T-helper 17 cell (primary cell): ENCODE results near the gene STUM. TPM values are rescaled to one million over a fixed set of nuclear protein-coding genes. Genes with fewer than 3 reads are reported as not detected.

ENCODE experiments used
- ATAC-seq: fragments of 150-1000 bp; cut with Tn5 transposase; 2 replicates; pipeline ENCODE4 v1.10.0; 2021; ENCODE audit warnings: mild to moderate bottlenecking, moderate library complexity
- DNase-seq, 3 donors: peaks; one replicate each; pipeline versions ENCODE4 v3.0.0 to v3.0.0-alpha.2; 2020 to 2021
- H3K9me3 ChIP-seq: one replicate; pipeline ENCODE4 v1.7.0; 2013; ENCODE audit warnings: low read length, mild to moderate bottlenecking; ENCODE audit not compliant: control insufficient read depth, poor library complexity, severe bottlenecking
- H3K27ac Mint-ChIP-seq: one replicate; pipeline ENCODE4 v1.8.0; 2022; ENCODE audit warnings: mild to moderate bottlenecking, moderate library complexity, mixed read lengths
- H3K27me3 Mint-ChIP-seq: one replicate; pipeline ENCODE4 v1.8.0; 2022; ENCODE audit warnings: mixed read lengths
- H3K36me3 Mint-ChIP-seq: one replicate; pipeline ENCODE4 v1.8.0; 2022; ENCODE audit warnings: low read depth, mixed read lengths
- H3K4me1 Mint-ChIP-seq: one replicate; pipeline ENCODE4 v1.8.0; 2022; ENCODE audit warnings: mild to moderate bottlenecking, mixed read lengths
- H3K4me3 Mint-ChIP-seq: one replicate; pipeline ENCODE4 v1.8.0; 2022; ENCODE audit warnings: mild to moderate bottlenecking, moderate library complexity, mixed read lengths
- total RNA-seq, 4 donors: library from RNA in 2 of 4; stranded (reverse) in 2 of 4; gene quantifications; one replicate each; pipeline ENCODE4 v1.2.3 and lab custom pipeline; 2022 to 2026

The STUM gene
- total RNA-seq, 2 donors from 2014 or later: not detected

- ATAC-seq (no peak), DNase-seq (no peak)
- Mint-ChIP-seq H3K4me3 (no peak overlapping the region), H3K4me1 (no peaks in the 10 kb centered on the region), H3K36me3 (no peaks in the 10 kb centered on the region), H3K27ac (peak overlapping the region; percentile 11), H3K27me3 (peaks cover 15% of the 10 kb centered on the region)
- no peaks in the 10 kb centered on the region for H3K9me3 ChIP-seq
These were observed 26.2 kb downstream of the STUM start for GRCh38 chr1:226574591-226575435.

DNA sequence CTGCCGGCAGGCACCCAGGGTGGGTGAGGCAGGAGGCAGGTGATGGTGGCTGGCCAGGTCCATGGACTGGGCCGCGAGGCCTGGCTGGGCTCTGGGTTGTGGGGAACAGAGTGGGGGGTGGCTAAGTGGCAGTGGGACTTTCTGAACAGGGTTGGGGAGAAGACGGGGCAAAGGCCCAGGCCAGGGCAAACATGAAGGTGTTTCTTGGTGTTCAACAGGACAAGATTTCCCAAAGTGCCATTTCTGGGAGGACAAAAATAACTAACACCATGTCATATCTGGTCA is 26.8 kb downstream of the STUM start:
- no peak overlapping the region for H3K27ac Mint-ChIP-seq
- H3K4me1 Mint-ChIP-seq: no peaks in the 10 kb centered on the region

GRCh38 chr1:226575739-226576378 is 27.3 kb downstream of the STUM start:
- DNase-seq: no peak
- ATAC-seq: no peak
- Mint-ChIP-seq H3K4me1 (no peaks in the 10 kb centered on the region), H3K27ac (no peak overlapping the region), H3K27me3 (peaks cover 11% of the 10 kb centered on the region), H3K4me3 (no peak overlapping the region), H3K36me3 (no peaks in the 10 kb centered on the region)
- H3K9me3 ChIP-seq: no peaks in the 10 kb centered on the region

More for the DNA sequence above, 26.8 kb downstream of the STUM start:
- H3K27me3 Mint-ChIP-seq: peaks cover 10% of the 10 kb centered on the region
- H3K9me3 ChIP-seq: no peaks in the 10 kb centered on the region
- no peaks in the 10 kb centered on the region for H3K36me3 Mint-ChIP-seq
- H3K4me3 Mint-ChIP-seq: no peak overlapping the region
- DNase-seq (no peak), ATAC-seq (no peak)

DNA sequence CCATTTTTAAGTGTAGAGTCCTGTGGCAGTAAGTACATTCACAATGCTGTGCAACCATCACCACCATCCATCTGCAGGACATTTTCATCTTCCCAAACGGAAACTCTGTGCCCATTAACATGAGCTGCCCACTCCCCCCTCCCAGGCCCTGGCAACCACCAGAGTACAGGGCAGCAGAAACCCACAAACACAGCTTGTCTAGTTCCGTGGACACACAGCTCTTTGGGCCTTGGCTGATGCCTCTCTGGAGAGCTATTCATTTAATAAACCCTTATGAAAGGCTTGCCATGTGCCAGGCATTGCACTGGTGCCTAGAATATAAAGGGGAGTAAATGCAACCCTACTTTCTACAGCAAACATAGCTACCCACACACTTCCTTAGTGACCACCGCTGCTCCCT is 28.0 kb downstream of the STUM start:
- H3K9me3 ChIP-seq: no peaks in the 10 kb centered on the region
- DNase-seq (no peak), ATAC-seq (no peak)
- Mint-ChIP-seq H3K4me1 (no peaks in the 10 kb centered on the region), H3K27ac (no peak overlapping the region), H3K36me3 (no peaks in the 10 kb centered on the region), H3K27me3 (peaks cover 13% of the 10 kb centered on the region), H3K4me3 (no peak overlapping the region)

DNA sequence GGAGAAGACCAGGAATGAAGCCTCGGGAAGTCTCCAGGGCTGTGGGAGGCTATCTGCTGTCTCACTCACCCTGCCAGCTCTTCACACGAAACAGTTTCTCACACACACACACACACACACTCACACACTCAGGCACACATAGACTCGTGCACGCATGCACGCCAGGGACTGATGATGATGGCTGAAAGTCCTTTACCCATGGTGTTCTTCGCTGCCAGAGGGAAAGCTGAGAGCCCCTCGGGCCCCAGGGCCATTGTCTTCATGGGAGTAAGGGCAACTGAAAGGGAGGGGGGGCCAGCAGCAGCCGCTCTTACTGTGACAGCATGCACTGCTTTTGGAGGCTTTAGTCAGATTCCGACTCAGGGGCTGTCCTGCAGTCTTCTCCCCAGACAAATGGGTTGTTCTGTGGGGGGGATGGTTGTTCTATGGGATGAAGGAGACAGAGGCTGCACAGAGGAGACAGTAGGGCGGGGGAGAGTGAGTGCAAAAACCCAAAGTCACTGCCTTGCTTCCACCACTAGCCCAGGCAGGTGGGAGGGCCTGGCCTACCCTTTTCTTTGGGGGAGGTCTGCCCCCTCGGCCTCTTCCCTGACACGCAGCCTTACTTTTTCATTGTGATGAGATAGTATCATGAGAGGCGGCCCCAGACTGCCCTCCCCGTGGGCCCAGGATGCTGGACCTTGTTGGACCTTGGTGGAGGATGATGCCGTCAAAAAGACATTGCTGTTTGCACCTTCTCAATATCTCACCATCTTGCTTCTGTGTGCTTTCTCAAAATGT is 29.0 kb downstream of the STUM start:
- no peak overlapping the region for H3K4me3 Mint-ChIP-seq

GRCh38 chr1:226578946-226579578 is 30.5 kb downstream of the STUM start:
- Mint-ChIP-seq H3K36me3 (no peaks in the 10 kb centered on the region), H3K4me1 (no peaks in the 10 kb centered on the region), H3K27me3 (peaks cover 13% of the 10 kb centered on the region), H3K27ac (no peak overlapping the region), H3K4me3 (no peak overlapping the region)
- DNase-seq: no peak
- no peaks in the 10 kb centered on the region for H3K9me3 ChIP-seq
- no peak for ATAC-seq

More for the DNA sequence above, 29.0 kb downstream of the STUM start:
- no peaks in the 10 kb centered on the region for H3K36me3 Mint-ChIP-seq
- H3K27me3 Mint-ChIP-seq: peaks cover 13% of the 10 kb centered on the region
- DNase-seq: no peak
- H3K4me1 Mint-ChIP-seq: no peaks in the 10 kb centered on the region
- ATAC-seq: no peak
- H3K27ac Mint-ChIP-seq: no peak overlapping the region
- no peaks in the 10 kb centered on the region for H3K9me3 ChIP-seq

DNA sequence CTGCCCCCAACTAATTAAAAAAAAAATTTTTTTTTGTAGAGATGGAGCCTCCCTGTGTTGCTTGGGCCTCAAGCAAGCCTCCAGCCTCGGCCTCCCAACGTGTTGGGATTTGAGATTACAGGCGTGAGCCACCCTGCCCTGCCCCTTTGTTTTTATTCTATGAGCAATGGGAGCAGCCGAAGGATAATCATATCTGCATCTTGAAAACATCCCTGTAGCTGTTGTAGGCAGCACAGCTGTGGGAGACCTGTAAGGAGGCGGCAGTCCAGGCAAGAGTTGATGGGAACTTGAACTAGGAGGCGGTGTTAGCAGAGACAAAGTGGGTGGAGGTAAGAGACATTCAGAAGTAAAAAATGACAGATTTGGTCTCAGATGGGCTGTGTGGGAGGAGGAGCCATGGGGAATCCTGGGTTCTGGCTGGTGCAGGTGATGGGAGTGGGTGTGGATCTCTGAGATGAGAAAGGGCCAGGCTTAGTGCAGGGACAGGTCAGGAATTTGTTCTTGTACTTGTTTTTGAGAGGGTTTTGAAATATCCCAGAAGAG is 31.3 kb downstream of the STUM start:
- Mint-ChIP-seq H3K27ac (no peak overlapping the region), H3K4me3 (no peak overlapping the region), H3K4me1 (no peaks in the 10 kb centered on the region), H3K36me3 (no peaks in the 10 kb centered on the region), H3K27me3 (peaks cover 5% of the 10 kb centered on the region)
- no peak for DNase-seq
- no peak for ATAC-seq
- no peaks in the 10 kb centered on the region for H3K9me3 ChIP-seq

- no peaks in the 10 kb centered on the region for H3K4me1 Mint-ChIP-seq
- ATAC-seq: no peak
- H3K4me3 Mint-ChIP-seq: no peak overlapping the region
These were observed 32.2 kb downstream of the STUM start for GRCh38 chr1:226580625-226581270.

DNA sequence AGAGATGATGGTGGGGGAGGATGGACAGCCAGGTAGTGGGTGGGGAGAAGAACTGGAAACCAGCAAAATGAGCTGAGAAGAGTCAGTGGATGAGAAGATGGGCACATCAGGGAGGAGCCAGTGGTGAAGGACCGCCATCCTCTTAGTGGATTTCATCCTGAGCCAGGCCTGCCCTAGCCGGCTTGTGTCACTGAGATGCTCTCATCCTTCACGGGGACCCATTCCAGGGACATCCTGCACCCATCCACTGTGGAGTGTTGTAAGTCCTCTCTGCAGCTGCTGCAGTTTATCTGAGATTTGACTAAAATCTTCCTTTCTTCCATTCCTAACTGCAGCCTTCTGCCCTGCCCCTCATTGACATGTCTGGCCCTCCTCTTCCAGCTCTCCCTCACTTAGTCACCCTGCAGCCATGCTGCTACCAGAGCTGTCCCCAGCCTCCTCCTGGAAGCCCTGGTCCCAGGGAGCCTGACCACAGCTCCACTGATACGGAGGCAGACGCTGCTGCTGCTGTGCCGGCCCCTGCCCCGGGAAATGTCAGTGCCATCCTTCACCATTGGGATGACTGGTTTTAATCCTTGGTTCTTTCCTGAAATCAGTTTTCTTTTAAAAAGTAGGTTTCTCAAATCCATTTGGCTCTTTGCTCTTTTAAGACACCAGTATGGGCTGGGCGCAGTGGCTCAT is 33.2 kb downstream of the STUM start:
- ATAC-seq (no peak), DNase-seq (no peak)
- Mint-ChIP-seq H3K27me3 (peaks cover 5% of the 10 kb centered on the region), H3K4me1 (no peaks in the 10 kb centered on the region), H3K36me3 (no peaks in the 10 kb centered on the region), H3K4me3 (no peak overlapping the region), H3K27ac (no peak overlapping the region)
- no peaks in the 10 kb centered on the region for H3K9me3 ChIP-seq

More at GRCh38 chr1:226580625-226581270, 32.2 kb downstream of the STUM start:
- Mint-ChIP-seq H3K27ac (no peak overlapping the region), H3K27me3 (peaks cover 5% of the 10 kb centered on the region), H3K36me3 (no peaks in the 10 kb centered on the region)
- H3K9me3 ChIP-seq: no peaks in the 10 kb centered on the region
- no peak for DNase-seq

GRCh38 chr1:226582966-226583365 is 34.4 kb downstream of the STUM start:
- DNase-seq (no peak), ATAC-seq (no peak)
- no peaks in the 10 kb centered on the region for H3K36me3 Mint-ChIP-seq
- H3K4me3 Mint-ChIP-seq: no peak overlapping the region
- H3K27ac Mint-ChIP-seq: no peak overlapping the region
- H3K27me3 Mint-ChIP-seq: peaks cover 5% of the 10 kb centered on the region
- no peaks in the 10 kb centered on the region for H3K4me1 Mint-ChIP-seq
- H3K9me3 ChIP-seq: no peaks in the 10 kb centered on the region

DNA sequence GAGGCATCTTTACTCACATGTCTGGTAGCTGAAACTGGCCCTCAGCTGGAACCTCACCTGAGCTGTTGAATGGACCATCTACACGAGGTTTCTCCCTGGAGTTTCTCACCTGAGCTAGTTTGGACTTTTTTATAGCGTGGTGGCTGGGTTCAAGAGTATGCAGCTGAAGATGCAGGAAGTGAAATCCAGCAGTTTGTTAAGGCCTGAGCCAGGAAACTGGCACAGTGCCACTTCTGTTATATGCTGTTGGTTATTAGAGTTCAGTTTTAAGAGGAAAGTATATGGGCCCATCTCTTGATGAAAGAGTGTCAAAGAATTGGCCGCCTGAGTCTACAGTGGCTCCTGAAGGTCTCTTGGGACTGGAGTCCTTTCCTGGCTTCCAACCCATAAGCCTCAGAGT is 35.6 kb downstream of the STUM start:
- H3K4me1 Mint-ChIP-seq: no peaks in the 10 kb centered on the region
- H3K4me3 Mint-ChIP-seq: no peak overlapping the region
- no peak overlapping the region for H3K27ac Mint-ChIP-seq
- no peak for ATAC-seq
- no peak for DNase-seq
- no peaks in the 10 kb centered on the region for H3K9me3 ChIP-seq
- peaks cover 5% of the 10 kb centered on the region for H3K27me3 Mint-ChIP-seq
- no peaks in the 10 kb centered on the region for H3K36me3 Mint-ChIP-seq

- peaks cover 12% of the 10 kb centered on the region for H3K27me3 Mint-ChIP-seq
- no peaks in the 10 kb centered on the region for H3K9me3 ChIP-seq
- ATAC-seq: no peak
- H3K4me3 Mint-ChIP-seq: no peak overlapping the region
- no peak overlapping the region for H3K27ac Mint-ChIP-seq
- no peaks in the 10 kb centered on the region for H3K4me1 Mint-ChIP-seq
- H3K36me3 Mint-ChIP-seq: no peaks in the 10 kb centered on the region
- DNase-seq: no peak
These were observed 37.6 kb downstream of the STUM start for GRCh38 chr1:226586116-226586515.
